Measurements from ENCODE around the gene APOM. TPM values are rescaled to one million over a fixed set of nuclear protein-coding genes. Genes with fewer than 3 reads are reported as not detected.

APOM gene
- total RNA-seq, 1 donor from 2014 or later = 1.6 TPM

DNA sequence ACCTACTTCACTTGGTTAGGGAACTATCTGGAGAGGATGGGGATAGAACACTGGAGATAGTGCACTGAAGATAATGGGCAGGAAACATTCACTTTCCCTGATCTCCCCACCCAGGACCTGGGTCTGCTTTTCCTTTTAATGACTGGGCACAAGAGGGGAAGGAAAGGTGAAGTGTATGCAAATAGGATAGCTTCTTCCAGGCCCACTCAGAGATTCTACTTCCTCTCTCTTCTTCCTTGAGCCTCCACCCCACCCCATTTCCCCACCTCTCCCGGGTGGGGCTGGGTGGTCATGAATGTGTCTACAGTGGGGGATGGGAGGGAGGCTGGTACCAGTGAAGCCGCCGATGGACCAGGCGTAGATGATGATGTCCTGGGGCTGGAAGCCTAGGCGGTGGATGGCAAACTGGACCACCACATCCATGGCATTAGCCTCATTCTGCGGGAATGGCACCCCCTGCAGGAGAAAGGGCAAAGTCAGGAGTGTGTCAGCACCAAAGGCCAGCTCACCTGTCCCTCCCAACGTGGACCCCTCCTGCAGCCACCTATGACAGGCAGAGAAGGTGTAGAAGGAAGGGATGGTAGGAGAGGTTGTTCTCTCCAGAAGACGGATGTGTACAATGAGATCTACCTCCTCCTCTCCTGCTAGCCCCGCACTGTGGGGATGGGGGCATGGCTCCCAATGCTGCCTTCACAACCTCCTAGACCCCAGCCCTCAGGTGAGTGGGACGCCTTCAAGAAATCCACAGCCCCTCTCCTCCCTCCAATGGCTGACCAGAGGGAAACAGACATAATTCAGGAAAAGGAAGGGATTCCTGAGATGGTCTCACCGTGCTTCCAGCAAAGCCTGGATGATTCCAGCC is 33.8 kb downstream of the APOM start:
- H3K36me3 ChIP-seq = peaks cover 97% of the 10 kb centered on the region
- no peak for DNase-seq

DNA sequence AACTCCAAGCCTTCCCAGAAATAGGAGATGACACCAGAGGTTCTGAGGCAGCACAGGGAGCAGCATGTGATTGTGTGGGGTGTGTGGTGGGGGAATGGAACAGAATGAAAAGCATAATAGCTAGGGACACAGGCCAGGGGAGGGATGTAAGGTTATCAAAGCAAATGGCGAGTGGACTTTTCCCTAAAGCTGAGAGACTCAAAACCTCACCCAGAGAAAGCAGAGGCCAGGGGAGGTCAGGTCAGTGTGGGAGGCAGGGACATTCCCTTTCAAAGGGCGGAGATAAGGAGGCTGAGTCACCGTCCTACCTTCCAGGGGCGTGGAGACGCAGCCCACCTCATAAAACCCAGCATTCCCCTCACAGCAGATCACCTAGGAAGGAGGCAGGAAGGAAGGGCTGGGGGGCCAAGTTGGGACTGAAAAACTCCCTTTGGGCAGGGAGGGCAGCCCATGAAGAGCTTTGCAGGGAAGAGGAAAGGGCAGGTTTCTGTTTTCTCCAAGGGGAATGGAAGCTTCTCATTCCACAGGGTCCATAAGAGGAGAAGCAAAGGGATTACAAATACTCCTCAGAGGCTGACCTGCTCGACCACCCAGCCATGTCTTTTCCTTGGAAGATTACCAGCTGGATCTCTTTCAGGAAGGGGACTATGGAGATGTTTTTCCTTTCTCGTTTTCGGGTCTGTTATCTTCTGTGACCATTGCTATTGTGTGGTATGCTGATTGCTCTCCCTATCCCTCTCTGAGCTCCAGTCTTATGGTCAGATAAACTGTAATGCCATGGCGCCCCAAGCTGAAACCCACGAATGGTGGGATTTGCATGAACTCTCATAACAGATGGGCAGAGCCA is 34.8 kb downstream of the APOM start:
- peak overlapping the region; percentile 33 for H3K27ac ChIP-seq
- no peaks in the 10 kb centered on the region for H3K27me3 ChIP-seq (ENCODE audit: low read depth)
- intact Hi-C loops (cut with DNase I) = no loop called here
- ATAC-seq = no peak
- no peak overlapping the region for H3K4me3 ChIP-seq
- H3K36me3 ChIP-seq = peaks cover 100% of the 10 kb centered on the region
- TF ChIP-seq, protein P1, sequence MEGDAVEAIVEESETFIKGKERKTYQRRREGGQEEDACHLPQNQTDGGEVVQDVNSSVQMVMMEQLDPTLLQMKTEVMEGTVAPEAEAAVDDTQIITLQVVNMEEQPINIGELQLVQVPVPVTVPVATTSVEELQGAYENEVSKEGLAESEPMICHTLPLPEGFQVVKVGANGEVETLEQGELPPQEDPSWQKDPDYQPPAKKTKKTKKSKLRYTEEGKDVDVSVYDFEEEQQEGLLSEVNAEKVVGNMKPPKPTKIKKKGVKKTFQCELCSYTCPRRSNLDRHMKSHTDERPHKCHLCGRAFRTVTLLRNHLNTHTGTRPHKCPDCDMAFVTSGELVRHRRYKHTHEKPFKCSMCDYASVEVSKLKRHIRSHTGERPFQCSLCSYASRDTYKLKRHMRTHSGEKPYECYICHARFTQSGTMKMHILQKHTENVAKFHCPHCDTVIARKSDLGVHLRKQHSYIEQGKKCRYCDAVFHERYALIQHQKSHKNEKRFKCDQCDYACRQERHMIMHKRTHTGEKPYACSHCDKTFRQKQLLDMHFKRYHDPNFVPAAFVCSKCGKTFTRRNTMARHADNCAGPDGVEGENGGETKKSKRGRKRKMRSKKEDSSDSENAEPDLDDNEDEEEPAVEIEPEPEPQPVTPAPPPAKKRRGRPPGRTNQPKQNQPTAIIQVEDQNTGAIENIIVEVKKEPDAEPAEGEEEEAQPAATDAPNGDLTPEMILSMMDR (IDR thresholded peaks at IDR 0.05) = no peak
- H3K9me3 ChIP-seq = no peaks in the 10 kb centered on the region
- DNase-seq = no peak
- H3K4me1 ChIP-seq = no peaks in the 10 kb centered on the region

More for the DNA sequence above, 33.8 kb downstream of the APOM start:
- no peak for ATAC-seq
- no peak overlapping the region for H3K4me3 ChIP-seq
- peak overlapping the region; percentile 33 for H3K27ac ChIP-seq
- H3K27me3 ChIP-seq (ENCODE audit: low read depth) = no peaks in the 10 kb centered on the region
- H3K9me3 ChIP-seq = no peaks in the 10 kb centered on the region
- intact Hi-C loops (cut with DNase I) = no loop called here
- no peaks in the 10 kb centered on the region for H3K4me1 ChIP-seq
- TF ChIP-seq, protein P1 (IDR thresholded peaks at IDR 0.05) = peak; percentile 19

DNA sequence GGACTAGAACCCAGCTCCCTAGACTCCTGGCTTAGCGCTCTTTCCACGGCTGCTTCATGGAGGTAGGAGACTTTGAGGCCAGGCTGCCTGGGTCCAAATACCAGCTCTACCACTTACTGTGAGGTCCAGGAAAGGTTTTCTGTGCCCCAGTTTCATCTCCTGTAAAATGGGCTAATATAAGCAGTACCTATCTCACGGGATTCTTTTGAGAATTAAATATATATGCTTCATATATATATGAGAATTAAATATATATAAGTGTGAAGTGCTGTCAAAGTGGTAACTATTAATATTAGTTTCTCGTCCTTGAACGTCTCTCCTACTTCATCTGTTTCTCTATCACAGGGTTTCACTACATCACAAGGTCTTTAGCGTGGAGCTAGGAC is 35.4 kb downstream of the APOM start:
- H3K9me3 ChIP-seq = no peaks in the 10 kb centered on the region
- no peaks in the 10 kb centered on the region for H3K4me1 ChIP-seq
- H3K27ac ChIP-seq = no peak overlapping the region
- intact Hi-C loops (cut with DNase I) = no loop called here
- ATAC-seq = no peak
- no peak for DNase-seq
- no peaks in the 10 kb centered on the region for H3K27me3 ChIP-seq (ENCODE audit: low read depth)
- H3K4me3 ChIP-seq = no peak overlapping the region
- TF ChIP-seq, protein P1 (IDR thresholded peaks at IDR 0.05) = no peak
- peaks cover 100% of the 10 kb centered on the region for H3K36me3 ChIP-seq

DNA sequence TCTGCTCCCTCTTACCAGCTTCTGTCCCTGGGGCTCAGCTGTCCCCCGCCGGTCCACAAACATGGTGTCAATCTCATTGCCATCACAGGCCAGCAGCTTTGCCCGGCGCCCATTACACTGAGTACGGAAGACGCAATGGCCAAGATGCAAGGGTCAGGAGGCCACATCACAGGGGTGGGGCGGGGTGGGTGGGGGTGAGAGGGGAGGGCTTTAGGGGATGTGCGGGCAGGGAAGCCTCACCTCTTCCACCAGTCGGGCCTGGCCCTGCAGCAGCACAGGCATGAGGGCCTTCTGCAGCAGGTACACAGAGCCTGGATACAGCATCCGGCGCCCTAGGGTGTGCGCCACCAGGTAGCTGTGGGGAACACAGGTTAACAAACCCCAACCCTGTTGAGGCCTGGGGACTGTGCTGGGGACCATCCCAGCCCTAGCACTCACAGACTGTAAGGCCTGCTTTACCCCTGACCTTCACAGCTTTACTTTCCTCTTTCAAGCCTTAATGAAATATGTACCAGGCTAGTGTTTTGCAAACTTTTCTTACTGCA is 35.9 kb downstream of the APOM start:
- intact Hi-C loops (cut with DNase I) = no loop called here
- TF ChIP-seq, protein P1 (IDR thresholded peaks at IDR 0.05) = no peak
- DNase-seq (no peak), ATAC-seq (no peak)
- no peaks in the 10 kb centered on the region for H3K4me1 ChIP-seq
- no peak overlapping the region for H3K27ac ChIP-seq
- no peaks in the 10 kb centered on the region for H3K27me3 ChIP-seq (ENCODE audit: low read depth)
- H3K4me3 ChIP-seq = no peak overlapping the region
- peaks cover 100% of the 10 kb centered on the region for H3K36me3 ChIP-seq
- H3K9me3 ChIP-seq = no peaks in the 10 kb centered on the region

DNA sequence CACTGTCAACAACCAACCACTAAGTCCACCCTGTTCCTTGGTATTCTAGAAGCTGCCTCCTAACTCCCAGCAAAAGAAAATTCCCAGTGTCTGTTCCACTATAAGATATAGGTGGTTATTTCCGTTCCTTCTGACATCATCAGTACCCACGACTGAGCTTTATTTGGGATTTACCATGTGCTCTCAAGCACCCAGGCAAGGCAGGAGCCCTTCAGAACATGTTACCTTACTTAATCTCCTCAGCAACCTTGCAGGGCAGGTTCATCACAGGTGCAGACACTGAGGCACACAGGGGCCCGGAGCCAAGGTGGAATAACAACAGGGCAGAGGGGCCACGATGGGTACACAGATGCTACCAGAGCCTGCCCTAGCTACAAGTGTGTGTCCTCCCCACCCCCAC is 36.7 kb downstream of the APOM start:
- no peak overlapping the region for H3K27ac ChIP-seq
- ATAC-seq (no peak), DNase-seq (no peak)
- intact Hi-C loops (cut with DNase I) = no loop called here
- no peaks in the 10 kb centered on the region for H3K4me1 ChIP-seq
- TF ChIP-seq, protein P1 (IDR thresholded peaks at IDR 0.05) = no peak
- no peak overlapping the region for H3K4me3 ChIP-seq
- no peaks in the 10 kb centered on the region for H3K9me3 ChIP-seq
- H3K36me3 ChIP-seq = peaks cover 97% of the 10 kb centered on the region
- H3K27me3 ChIP-seq (ENCODE audit: low read depth) = no peaks in the 10 kb centered on the region
